Measurements from ENCODE around the gene C1orf159.

The C1orf159 gene

DNA sequence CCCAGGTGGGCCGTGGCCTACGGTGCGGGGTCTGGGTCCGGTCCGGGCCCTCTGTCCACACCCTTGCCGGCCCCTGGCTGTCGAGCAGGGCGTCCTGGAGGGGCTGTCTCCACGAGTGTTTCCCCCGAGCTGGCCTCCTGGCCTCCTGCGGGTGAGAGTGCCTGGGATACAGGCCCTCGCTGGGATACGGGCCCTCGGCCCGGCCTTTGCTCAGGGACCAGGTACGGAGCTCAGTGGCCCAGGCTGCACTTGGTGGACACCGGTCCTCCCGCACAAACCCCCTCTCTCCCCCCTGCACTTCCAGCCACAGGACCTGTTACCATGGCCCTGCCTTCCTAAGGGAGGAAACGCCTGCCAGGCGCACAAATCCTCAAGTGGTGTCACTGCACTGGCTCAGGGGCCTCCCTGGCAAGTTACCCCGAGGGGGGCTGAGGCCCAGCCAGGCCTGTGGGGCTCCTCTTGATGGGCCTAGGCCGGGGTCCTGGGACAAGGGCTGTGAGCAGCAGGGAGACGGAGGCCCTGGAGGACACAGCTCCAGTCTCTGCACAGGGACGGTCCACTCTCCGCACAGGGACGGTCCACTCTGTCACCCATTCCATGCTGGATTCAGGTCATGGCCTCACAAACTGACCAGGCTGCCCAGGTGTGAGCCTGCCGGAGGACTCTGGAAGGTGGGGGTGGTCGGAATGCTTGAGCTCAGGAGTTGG is 23.6 kb downstream of the C1orf159 start:
- DNase-seq (ENCODE audit: low read depth) = no peak

DNA sequence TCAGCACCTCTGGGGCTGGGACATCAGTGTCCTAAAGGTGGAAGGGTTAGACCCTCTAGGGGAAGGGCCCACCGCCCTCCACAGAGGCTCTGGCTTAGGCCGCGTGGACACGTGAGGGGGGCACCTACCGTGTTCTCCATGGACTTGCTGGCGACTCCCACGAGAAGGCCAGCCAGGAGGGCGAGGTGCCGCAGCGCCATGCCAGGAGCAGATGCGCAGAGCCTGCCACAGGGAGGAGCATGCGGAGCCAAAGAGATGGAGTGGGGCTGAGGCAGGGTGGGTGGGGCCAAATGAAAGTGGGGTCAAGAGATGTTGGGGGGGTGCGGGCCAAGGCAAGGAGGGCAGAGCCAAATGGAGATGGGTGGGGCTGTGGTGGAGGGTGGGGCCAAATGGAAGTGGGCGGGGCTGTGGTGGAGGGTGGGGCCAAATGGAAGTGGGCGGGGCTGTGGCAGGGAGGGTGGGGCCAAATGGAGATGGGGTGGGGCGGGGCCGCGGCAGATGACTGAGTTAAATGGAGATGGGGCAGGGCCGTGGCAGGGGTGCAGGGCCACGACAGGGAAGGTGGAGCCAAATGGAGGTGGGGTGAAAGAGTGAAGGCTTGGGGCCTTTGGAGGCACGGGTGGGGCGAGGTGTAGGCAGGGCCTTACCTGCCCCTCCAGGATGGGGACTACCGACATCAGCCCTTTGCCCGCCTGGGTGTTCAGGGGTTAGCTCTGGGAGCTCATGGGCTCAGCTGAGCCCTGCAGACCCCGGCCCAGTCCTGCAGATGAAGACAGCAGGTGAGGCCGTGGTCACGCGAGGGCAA is 24.3 kb downstream of the C1orf159 start:
- DNase-seq (ENCODE audit: low read depth) = no peak

DNA sequence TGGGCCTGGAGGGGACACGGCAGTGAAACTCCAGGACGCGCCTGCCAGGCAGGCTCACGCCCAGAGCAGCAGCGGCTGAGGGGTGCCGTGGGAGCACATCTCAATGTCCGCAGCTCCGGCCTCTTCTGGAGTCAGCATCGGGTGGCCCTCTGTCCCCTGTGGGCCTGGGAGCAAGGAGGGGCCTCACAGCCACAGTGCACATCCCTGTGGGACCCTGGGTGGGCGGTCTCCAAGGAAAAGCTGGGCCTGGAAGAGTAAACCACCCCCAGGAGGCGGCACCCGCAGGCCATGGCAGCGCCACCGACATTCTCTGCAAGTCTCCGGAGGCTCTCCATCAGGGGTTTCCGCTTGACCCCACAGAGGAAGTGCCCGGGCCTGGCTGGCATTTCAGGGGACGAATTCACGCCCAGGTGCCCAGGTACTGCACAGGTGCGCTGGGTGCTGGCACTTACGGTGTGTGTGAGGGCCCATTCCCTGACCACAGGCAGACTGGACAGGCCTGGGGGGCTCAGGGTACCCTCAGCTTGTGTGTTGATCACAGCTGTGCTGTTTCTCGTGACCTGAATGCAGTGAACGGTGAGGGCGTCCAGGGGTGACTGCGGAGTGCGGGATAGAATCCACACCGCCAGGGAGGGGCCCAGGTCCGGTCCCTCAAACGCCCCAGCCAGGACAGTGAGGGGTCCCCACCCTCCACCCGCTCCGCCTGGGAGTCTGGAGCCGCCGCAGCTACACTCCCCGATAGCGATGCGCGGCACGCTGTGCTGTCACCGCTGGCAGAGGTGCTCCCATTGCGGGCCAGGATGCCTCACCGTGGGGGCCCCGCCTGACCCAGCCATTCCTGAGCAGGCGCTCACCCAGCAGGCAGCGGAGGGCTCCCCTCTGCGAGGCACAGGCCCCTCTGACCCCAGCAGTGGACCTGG is 25.2 kb downstream of the C1orf159 start:
- no peak for DNase-seq (ENCODE audit: low read depth)

DNA sequence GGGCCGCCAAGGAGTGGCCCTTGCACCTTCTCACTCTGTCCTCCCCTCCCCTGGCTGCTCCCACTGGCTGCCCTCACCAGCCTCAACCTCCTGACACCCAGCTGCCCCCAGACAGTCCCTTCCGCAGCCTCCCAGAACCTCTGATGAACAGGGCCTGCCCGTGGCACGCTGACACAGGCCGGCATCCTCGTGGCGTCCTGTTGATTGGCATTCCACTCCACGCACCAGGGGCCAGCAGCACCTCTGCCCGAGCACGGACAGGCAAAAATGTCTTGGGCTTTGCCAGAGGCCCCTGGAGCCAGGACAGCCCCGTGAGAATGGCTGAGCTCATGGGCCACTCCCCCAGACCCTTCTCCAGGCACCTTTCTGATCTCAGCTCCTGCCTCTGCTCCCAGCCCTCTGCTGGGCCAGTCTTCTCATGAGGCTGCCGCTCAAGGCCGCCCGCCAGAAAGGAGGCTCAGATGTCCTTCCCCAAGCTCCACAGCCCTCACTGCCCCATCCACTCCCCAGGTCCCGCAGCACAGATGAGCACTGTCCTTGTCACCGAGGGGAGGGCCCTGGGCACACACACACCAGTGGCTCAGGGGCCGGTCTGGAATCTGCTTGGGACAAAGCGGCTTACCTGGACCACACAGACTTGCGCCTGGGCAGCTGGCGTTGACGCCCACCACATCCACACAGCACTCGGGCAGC is 26.0 kb downstream of the C1orf159 start:
- DNase-seq (ENCODE audit: low read depth) = no peak

DNA sequence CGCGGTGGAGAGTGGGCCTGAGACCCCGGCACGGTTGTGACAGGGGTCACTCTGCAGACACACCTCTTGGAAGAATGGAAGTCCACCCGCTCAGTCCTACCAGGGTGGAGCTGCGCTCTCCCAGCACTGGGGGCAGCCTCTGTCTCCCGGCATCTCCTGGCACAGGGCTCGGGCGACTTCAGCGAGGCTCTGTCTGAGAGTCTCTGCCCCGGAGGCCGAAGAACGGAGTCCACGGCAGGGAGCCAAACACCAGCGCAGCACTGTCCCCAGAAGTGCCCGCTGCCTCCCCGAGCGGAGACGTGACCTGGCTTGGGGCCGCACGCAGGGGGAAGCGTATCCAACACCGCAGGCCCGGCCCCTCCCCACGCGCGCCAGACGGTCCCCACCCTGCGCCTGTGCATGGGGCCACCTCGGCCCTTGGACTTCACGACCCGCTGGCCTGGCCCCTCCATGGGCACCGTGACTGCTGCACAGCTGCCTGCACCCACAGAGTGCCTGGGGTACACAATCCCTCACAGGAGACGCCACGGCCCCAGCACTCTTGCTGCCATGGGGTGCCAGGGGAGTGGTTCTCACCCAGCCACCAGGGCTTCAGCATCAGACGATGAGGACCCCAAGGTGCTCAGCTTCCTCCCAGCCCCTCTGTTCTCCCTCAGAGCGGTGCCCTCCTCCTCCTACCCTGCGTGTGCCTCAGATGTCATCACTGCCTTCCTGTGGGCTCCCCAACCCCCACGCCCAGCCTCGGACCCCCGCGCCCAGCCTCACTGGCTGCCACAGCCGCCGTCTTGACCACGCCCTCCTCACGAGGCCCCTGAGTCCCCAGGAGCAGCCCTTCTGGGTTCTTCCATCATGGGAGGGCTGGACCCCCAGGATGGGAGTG is 26.8 kb downstream of the C1orf159 start:
- no peak for DNase-seq (ENCODE audit: low read depth)

DNA sequence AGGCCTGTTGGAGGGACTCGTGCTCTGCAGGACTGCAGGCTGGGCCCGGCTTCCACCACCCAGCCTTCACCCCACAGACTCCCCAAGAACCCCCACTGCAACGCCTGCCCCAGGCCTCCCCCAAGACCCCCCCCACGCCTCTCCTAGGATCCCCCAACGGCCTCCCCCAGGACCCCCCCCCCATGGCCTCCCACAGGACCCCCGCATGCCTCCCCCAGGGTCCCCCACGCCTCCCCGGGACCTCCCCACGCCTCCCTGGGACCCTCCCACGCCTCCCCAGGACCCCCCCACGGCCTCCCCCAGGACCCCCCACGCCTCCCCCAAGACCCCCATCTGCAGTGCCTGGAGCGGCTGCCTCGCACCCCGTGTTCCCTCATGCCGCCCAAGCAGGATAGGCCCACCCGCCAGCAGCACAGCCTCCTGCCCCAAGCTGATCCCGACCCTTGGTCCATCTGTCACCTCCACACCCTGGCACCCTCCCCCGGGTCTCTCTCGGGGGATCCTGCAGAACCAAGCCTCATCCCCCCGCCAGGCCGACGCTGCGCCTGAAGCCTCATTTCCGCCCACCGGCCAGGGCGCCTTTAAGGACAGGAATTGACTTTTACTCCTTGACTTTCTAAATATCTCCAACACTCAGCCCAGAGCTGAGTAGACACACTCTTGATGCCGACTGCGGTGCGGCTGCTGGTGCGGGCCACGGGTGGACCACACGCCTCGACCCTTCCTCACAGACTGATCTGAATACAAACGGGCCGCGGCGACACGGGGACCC is 27.7 kb downstream of the C1orf159 start:
- no peak for DNase-seq (ENCODE audit: low read depth)

DNA sequence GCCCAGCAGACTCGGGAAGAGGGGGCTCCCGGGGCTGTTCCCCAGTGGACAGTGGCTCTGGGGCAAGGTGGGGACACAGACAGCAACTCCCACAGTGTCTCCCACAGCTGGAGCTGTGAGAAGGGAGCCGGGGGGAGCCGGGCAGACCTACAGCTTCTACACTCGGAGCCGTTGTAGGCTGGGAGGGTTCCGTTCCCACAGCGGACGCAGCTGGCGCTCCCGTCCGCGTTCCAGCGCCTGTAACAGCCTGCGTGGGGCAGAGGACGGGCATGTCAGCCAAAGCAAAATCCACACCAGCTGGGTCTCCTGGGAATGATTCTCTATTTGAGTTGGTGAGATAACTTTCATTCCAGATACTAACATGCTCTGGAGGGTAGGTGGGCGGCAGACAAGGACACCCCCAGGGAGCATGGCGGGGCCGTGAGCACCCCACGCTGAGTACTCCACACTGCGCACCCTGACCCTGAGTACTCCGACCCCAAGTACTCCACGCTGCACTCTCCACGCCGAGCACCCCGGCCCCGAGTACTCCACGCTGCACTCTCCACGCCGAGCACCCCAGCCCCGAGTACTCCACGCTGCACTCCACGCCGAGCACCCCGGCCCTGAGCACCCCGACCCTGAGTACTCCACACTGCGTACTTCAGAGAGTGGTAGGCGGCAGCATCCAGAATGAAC is 28.4 kb downstream of the C1orf159 start:
- DNase-seq (ENCODE audit: low read depth) = no peak

DNA sequence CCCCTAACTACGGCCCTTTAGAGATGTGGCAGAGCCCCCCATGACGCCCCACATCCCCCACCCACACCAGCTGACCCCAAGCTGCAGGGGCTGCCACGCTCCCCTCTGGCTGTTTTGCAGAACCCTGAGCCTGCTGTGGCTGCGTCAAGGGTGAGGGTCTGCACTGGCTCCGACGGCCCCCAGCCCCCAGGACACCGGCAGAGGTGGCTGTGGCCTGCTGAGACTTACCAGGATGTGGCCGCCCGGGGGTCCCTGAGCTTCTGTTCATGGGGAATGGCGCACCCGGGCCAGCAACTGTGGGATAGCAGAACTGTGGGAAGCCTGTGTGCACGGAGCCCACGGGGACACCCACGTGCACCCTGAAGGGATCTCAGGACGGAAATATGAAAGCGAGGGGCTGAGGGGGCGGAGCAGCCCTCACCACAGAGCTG is 29.0 kb downstream of the C1orf159 start:
- DNase-seq (ENCODE audit: low read depth) = no peak

DNA sequence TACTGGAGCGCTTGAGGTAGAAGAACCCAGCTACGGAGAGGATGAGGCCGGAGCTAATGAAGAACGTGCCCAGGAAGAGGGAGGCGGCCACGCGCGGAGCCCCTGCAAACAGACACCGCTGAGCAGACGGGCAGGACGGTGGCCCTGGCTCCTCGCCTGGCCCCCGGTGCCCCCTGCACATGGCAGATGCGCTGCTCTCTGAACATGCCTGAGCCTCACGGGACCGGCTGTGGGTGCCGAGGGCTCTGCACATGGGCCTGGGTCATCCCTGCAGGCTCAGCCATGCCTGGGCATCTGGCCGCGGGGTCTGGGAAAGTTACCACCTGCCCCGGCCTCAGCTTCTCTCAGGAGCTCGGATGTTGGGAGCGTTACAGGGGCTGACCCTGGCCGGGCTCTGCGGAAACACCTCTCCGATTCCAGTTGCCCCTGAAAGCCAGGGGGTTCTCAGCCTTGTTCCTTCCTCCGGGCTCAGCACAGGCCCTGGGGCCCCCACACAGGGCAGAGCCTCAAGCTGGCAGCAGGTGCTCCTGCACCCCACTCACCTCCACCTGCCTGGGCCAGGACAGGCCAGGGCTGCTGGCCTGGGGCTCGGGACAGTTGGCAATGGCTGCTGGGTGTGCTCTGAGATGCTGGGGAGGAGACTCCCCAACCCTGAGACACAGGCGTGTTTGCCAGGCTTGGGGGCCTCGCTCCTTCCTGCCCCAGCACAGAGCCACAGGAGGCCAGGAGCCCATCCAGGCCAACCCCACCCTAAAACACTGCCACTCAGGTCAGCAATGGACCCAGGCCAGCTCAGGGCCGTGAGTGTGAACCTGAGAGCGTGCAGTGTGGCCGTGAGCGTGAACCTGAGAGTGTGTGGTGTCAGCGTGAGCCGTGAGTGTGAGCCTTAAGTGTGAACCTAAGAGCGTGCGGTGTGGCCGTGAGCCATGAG is 29.7 kb downstream of the C1orf159 start:
- DNase-seq (ENCODE audit: low read depth) = no peak

DNA sequence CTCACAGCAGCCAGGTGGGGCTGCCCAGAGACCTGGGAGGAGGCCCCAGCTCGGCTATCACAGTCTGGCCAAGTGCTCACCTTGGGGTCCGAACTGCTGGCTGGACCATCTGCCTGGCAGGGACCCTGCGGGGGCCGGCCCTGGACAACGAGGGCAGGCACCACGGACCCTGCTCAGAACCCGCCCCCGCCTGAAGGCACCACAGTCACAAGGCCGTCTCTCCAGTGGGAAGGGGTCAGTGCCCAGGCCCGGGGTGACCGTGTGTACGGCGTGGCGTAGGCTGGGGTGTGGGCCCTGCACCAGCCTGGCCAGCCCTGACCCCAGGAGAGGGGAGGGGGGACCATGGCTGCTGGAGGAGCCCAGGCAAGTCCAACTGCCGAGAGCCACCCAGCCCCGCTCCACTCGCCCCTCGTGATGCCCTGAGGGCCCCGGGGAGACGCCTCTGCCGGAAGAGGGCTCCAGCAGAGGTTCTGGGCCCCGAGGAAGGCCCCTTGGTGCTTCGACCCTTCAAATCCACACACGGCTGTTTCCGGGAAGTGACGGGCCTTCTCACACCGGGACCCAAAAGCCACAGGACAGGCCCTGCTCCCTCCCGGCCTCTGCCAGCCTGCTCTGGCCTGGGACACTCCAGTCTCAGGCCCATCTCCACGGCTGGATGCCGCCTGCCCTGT is 30.6 kb downstream of the C1orf159 start:
- no peak for DNase-seq (ENCODE audit: low read depth)

DNA sequence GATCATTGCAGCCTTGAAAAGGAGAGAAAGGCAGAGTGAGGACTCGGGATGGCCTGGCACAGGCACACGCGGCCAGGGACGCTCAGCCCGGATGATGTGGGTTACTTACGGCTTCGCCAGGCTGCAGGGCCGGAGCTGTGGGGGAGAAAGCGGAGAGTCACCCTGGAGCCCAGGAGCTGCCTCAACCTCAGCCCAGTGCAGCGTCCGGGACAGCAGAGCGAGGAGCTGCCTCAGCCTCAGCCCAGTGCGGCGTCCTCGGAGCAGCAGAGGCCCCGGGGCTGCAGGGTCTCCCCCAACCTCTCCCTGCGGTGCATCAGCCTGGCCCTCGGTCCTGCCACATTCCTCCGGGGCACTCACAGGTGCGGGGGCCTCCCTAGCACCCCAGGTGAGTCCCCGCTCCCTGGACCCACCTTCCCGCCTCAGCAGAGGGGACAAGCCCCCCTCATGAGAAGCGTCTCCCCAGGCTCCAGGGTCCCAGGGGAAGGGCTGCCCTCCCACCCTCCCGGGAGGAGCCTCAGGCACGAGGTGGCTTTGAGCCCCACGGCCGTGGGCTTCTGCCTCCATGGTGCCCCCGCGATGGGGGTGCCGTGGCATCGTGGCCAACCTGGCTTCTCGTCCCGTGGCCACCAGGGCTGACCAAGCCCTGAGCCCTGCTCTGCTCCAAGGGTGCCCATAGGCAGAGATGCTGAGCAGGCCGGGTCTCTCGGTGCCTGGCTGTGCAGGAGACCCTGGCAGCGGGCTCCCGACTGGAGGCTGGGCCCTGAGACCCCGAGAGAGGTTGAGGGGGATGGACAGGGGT is 31.3 kb downstream of the C1orf159 start:
- DNase-seq (ENCODE audit: low read depth) = no peak

DNA sequence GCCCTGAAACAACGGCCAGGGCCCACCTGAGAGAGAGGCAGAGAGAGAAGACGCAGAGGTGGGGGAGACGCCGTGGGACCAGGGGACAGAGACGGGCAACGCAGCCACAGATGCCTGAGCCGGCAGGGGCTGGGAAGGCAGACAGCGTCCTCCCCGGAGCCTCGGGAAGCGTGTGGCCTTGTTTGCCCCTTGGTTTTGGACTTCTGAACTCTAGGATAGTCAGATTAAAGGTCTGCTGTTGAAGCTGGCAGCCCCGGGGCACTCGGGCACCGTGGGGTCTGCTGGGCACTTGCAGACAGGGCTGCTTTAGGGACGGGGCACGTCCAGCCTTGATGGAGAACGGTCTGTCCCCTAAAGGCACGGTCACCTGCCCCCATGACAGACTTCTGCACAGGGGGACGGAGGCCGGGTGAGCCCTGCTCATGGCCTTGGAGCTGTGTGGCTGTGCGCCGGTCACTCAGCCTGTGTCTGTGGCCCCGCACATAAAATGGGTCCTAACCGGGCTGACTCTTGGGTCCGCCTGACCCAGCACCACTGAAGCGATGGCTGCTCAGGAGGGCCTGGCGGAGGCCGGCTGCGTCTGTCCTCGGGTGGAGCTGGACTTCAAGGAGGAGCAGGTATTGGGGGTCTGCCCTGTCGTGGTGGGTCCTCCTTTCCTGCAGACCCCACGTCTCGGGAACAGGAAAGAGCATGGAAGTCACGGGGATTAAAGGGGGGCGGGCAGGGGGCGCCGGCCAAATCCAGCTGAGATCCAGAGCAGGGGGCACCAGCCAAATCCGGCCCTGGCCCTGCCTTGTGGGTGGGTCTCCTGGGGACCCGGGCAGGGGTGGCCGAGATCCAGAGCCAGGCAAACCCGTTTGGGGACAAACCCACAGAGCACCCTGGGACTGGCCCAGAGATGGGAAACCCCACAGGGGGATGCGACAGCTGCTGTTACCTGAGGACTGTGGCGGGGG is 32.2 kb downstream of the C1orf159 start:
- no peak for DNase-seq (ENCODE audit: low read depth)

DNA sequence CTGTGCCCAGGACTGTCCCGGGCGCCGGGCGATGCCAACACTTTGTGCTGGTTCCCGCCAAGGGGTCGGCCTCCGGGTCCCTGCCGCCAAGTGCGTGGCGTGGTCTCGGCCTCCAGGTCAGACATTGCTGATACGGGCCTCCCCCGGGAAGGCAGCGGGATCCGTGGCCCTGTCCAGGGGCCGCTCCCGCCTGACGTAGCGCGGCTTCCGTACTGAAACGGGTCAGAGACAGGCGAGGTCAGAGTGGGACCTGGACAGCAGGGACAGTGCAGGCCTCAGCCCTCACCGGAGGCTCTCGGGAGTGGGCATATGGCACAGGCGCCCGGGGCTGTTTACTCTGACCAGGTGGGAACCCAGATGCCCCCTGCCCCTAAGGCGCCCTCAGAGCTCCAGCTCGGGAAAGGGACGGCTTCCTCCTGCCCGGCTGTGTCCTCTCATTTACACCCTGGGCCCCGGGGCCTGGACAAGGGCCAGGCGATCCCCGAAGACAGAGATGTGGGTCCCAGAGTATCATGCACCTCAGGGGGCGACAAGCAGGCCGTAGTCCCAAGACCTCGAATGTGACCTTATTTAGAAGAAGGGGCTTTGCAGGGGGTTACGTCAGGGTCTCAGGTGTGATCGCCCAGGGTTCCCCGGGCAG is 33.0 kb downstream of the C1orf159 start:
- DNase-seq (ENCODE audit: low read depth) = no peak

DNA sequence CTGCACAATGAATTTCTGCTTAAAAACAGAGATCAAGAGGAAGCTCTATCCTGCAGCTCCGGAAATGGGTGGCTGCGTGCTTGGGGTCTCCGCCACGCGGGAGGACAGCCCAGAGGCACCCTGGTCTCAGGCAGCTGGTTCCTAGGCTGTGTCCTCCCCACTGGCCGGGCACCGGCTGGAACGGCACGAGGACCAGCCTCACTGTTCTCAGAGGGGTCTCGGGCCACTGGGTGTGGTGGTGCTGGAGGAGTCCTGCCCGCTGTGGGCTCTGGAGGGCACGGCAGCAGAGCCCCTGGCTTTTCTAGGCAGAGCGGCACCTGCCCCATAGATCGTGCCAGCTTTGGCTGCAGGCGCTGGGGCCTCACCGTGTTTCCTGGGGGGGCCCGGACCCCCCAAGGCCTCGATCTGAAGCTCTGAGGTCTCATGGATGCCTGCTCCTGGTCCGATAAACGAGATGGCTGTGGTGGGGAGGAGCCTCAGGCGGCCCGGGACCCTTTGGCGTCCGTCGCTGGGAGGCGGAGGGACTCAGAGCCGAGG is 33.6 kb downstream of the C1orf159 start:
- DNase-seq (ENCODE audit: low read depth) = no peak

All from T-helper 22 cell (primary cell).